HFF-Myc (cell line): Measurements from ENCODE around the gene SPP1.
"Not testable (repeated sequence)": the region's sequence is repeated elsewhere in the genome, so short reads cannot be mapped to it uniquely, and the experiment has no call there.

Experiments used
- DNase-seq: peaks from one replicate; pipeline ENCODE4 v3.0.0-alpha.2; 2011; ENCODE audit warnings: low read depth; ENCODE audit errors: extremely low read depth
- H3K4me3 ChIP-seq: replicated peaks from 2 replicates; pipeline ENCODE4 v1.5.1; 2011; ENCODE audit warnings: low read depth, mild to moderate bottlenecking, control low read depth, low read length
- TF ChIP-seq, protein P1 (sequence below): IDR thresholded peaks from 2 replicates; pipeline ENCODE4 v1.5.1; 2012; ENCODE audit warnings: mild to moderate bottlenecking, low read depth, low read length, control low read depth; ENCODE audit errors: missing control alignments

SPP1 gene

DNA sequence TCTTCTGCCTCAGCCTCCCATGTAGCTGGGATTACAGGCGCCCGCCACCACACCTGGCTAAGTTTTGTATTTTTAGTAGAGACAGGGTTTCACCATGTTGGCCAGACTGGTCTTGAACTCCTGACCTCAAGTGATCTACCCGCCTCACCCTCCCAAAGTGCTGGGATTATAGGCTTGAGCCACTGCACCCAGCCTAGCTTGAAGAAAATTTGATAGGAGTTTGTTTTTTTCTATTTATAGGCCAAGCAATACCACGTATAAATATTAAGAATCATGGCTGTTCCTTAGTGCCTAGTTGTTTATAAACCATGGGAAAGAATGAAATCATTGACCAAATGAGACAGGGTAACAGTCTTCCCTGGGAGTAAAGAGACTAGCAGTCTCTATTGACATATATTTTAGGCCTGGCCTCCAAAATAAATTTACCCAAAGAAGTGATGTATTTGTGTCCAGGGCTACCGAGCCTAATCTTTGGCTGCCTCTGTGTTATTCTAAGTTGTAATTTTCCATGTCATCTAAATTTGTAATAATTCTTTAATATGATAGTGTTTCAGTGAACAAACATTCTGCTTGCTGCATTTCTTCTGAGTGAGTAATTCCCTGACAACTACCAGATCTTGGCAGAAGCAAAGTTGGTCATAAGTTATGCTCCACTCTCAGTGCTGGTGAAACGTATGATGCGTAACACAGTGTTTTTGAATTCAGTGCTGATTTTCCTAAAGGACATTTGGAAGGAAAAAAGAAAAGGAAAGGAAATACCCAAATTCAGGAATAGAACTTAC lies 42.2 kb downstream of the SPP1 start:
- TF ChIP-seq, protein P1, sequence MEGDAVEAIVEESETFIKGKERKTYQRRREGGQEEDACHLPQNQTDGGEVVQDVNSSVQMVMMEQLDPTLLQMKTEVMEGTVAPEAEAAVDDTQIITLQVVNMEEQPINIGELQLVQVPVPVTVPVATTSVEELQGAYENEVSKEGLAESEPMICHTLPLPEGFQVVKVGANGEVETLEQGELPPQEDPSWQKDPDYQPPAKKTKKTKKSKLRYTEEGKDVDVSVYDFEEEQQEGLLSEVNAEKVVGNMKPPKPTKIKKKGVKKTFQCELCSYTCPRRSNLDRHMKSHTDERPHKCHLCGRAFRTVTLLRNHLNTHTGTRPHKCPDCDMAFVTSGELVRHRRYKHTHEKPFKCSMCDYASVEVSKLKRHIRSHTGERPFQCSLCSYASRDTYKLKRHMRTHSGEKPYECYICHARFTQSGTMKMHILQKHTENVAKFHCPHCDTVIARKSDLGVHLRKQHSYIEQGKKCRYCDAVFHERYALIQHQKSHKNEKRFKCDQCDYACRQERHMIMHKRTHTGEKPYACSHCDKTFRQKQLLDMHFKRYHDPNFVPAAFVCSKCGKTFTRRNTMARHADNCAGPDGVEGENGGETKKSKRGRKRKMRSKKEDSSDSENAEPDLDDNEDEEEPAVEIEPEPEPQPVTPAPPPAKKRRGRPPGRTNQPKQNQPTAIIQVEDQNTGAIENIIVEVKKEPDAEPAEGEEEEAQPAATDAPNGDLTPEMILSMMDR: no peak
- no peak for DNase-seq
- no peak overlapping the region for H3K4me3 ChIP-seq

DNA sequence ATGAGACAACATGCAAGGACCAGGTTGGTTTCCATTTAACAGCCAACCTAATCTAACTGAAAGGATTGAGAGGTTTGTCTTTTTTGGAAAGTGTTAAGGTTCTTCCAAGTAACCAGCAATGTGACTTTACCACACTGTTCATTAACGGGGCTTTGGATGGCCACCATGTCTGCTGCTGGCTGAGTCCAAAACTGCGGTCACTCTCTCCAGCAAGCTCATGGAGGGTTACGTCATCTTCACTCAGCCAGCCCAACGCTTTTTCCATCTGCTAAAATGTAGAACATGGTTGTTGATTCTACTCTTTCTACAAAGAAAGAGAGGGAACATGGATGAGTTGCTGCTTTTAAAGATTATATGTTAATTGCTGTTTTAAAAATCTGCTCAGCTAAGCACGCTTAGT lies 43.0 kb downstream of the SPP1 start:
- TF ChIP-seq, protein P1: no peak
- no peak for DNase-seq
- 0 out of 2 replicates have a peak overlapping the region, but pooled peaks have one; percentile 6 for H3K4me3 ChIP-seq

DNA sequence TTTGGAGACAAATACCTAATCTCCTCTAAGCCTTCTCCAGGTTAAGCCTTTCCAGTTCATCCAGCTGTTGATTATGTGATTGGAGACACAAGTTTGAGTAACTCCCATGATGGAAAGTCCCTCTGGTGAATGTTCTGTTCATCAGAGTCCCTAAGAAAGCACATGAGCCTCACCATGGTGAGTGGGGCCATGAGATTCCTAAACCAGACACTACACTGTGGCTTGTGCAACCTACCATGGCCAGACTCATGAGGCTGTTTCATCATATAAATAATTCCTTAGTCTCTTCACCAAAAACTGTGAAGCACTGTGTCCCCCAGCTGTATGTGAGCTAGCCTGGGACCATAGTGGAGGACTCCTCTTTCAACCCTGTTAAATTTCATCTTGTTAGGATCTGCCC lies 46.3 kb downstream of the SPP1 start:
- H3K4me3 ChIP-seq: no peak overlapping the region
- TF ChIP-seq, protein P1: no peak
- DNase-seq: no peak

DNA sequence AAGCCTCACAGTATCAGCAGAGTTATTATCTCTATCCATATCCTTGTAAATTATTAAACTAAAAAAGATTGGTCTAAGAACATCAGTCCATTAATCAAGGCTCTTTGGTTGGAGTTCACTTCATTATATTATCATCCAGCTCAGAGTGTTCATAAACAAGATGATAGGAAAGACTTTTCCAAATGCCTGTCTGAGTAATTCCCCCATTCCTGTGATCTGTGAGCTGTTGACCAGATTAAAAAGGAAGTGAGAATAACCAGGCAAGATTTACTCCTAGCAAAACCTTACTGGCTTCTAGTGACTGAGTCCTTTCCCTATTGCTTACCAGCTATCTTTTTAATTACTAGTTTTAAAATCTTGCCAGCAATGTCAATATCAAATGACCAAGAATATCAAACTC lies 46.8 kb downstream of the SPP1 start:
- DNase-seq: no peak
- TF ChIP-seq, protein P1: no peak
- no peak overlapping the region for H3K4me3 ChIP-seq

DNA sequence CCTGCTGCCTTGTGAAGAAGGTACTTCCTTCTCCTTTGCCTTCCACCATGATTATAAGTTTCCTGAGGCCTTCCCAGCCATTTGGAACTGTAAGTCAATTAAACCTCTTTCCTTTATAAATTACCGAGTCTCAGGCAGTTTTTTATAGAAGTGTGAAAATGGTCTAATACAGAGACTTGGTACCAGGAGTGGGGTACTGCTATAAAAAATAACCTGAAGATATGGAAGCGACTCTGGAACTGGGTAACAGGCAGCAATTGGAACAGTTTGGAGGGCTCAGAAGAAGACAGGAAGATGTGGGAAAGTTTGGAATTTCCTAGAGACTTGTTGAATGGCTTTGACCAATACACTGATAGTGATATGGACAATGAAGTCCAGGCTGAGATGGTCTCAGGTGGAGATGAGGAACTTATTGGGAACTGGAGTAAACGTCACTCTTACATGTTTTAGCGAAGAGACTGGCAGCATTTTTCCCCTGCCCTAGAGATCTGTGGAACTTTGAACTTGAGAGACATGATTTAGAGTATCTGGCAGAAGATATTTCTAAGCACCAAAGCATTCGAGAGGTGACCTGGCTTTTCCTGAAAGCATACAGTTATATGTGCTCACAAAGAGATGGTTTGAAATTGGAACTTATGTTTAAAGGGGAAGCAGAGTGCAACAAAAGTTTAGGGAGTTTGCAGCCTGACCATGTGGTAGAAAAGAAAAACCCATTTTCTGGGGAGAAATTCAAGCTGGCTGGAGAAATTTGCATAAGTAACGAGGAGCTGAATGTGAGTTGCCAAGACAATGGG lies 50.6 kb downstream of the SPP1 start:
- not testable (repeated sequence) for DNase-seq

DNA sequence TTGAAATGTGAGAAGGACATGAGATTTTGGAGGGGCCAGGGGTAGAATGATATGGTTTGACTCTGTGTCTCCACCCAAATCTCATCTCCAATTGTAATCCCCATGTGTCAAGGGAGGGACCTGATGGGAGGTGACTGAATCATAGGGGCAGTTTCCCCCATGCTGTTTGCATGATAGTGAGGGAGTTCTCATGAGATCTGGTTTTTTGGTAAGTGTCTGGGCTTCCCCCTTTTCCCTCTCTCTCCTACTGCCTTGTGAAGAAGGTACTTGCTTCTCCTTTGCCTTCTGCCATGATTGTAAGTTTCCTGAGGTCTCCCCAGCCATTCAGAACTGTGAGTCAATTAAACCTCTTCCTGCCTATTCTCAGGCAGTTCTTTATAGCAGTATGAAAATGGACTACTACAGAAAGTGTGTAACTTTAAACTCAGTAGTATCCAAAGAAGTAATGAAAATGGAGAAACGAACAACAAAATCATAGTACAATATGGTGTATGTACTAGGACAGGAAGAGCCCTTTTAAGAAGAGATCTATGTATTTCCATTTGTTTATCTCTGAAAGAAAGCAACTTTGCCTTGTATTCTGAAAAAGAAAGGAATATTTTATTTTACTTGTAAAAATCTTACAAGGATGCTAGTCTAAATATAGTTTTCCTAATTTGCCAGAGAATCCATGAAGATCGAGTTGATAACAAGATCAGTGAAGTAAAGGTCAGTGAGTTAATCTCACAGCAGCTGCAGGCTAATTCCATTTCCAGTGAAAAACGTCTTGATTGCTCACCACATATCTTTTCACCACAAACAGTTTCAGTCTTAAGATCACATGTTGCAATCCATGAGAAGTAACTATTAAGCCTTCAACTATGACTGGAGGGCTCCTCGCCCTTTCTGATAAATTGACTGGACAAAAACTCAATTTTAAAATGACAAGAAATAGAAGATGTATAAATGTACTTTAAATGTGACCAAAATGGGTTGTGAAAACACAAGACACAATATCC lies 52.4 kb downstream of the SPP1 start:
- no peak overlapping the region for H3K4me3 ChIP-seq
- TF ChIP-seq, protein P1: no peak
- no peak for DNase-seq

More for the DNA sequence above, 50.6 kb downstream of the SPP1 start:
- H3K4me3 ChIP-seq: not testable (repeated sequence)

DNA sequence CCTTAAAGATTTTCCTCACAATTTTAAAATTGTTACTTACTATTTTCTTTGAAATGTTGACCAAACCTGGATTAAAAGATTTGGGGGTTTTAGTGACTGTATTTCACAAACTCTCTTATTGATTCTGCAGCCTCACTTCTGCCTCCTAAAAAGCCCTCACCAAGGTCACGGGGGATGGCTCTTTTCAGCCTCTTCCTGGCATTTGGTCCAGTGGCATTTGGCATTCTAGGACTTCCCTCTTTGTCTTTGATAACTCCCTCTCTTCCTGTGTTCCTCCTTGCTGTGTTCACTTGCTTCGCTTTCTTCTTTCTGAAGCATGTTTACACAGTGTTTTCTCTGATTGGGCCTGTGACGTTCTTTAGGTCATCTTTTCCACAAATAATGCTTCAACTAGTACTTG lies 53.4 kb downstream of the SPP1 start:
- H3K4me3 ChIP-seq: no peak overlapping the region
- TF ChIP-seq, protein P1: no peak
- DNase-seq: no peak
